Neural cell (in vitro differentiated cells): Measurements from ENCODE around the gene SMIM36.

Experiments used
- CTCF ChIP-seq: fragments of 450-650 bp; IDR thresholded peaks from 2 replicates; pipeline ENCODE4 v1.5.1; 2014; ENCODE audit warnings: antibody characterized with exemption, mild to moderate bottlenecking, moderate library complexity; ENCODE audit not compliant: poor library complexity, severe bottlenecking
- POLR2AphosphoS5 ChIP-seq: IDR thresholded peaks from 2 replicates; pipeline ENCODE4 v1.6.1; 2012

- no peak for TF ChIP-seq CTCF
- TF ChIP-seq POLR2AphosphoS5: no peak
Observed at GRCh38 chr17:55495239-55495638, 16.0 kb downstream of the SMIM36 start.
